T-helper 1 cell (primary cell): Measurements from ENCODE around the gene ANKS3.
"Not testable (repeated sequence)": the region's sequence is repeated elsewhere in the genome, so short reads cannot be mapped to it uniquely, and the experiment has no call there.

Experiments
- DNase-seq, 5 donors: peaks; one replicate each; pipeline ENCODE4 v3.0.0-alpha.2; 2012 to 2020

Gene ANKS3

GRCh38 chr16:4753227-4753626 lies 19.2 kb upstream of the ANKS3 start:
- no peak for DNase-seq

GRCh38 chr16:4752351-4753100 lies 18.5 kb upstream of the ANKS3 start:
- no peak for DNase-seq

GRCh38 chr16:4750896-4751295 lies 16.8 kb upstream of the ANKS3 start:
- no peak for DNase-seq

- DNase-seq, result no peak
Observed at GRCh38 chr16:4749700-4750257, 15.7 kb upstream of the ANKS3 start.

GRCh38 chr16:4748682-4749411 lies 14.8 kb upstream of the ANKS3 start:
- no peak for DNase-seq

- DNase-seq, result no peak
Observed at GRCh38 chr16:4747906-4748681, 14.0 kb upstream of the ANKS3 start.

GRCh38 chr16:4746991-4747574 lies 13.0 kb upstream of the ANKS3 start:
- DNase-seq, result no peak

GRCh38 chr16:4746215-4746614 lies 12.1 kb upstream of the ANKS3 start:
- no peak for DNase-seq

- no peak for DNase-seq
Observed at GRCh38 chr16:4745274-4745569, 11.2 kb upstream of the ANKS3 start.

GRCh38 chr16:4744555-4745273 lies 10.6 kb upstream of the ANKS3 start:
- no peak for DNase-seq

GRCh38 chr16:4743226-4743878 lies 9.3 kb upstream of the ANKS3 start:
- no peak for DNase-seq

- DNase-seq, result not testable (repeated sequence)
Observed at GRCh38 chr16:4738370-4738769, 4.3 kb upstream of the ANKS3 start.

GRCh38 chr16:4737545-4737944 lies 3.5 kb upstream of the ANKS3 start:
- DNase-seq, result no peak

GRCh38 chr16:4736546-4736945 lies 2.5 kb upstream of the ANKS3 start:
- no peak for DNase-seq

GRCh38 chr16:4734730-4735535 lies 862 bp upstream of the ANKS3 start:
- DNase-seq, result peak; percentile 86 to 94 (median 92)

GRCh38 chr16:4733747-4734062 lies 366 bp downstream of the ANKS3 start:
- DNase-seq, result peak in 1 of 5 donors; percentile 9

GRCh38 chr16:4733211-4733742 lies 794 bp downstream of the ANKS3 start:
- DNase-seq, result no peak

- DNase-seq, result no peak
Observed at GRCh38 chr16:4729876-4730275, 4.2 kb downstream of the ANKS3 start.

- no peak for DNase-seq
Observed at GRCh38 chr16:4728676-4729075, 5.4 kb downstream of the ANKS3 start.

GRCh38 chr16:4726616-4727015 lies 7.5 kb downstream of the ANKS3 start:
- no peak for DNase-seq
